H1 (cell line): ENCODE results near the gene C5AR1. TPM values are rescaled to one million over a fixed set of nuclear protein-coding genes. Genes with fewer than 3 reads are reported as not detected.

Experiments
- CBX8 ChIP-seq: fragments of 300-800, 300-1000 bp; sonication (generic); IDR thresholded peaks from 2 replicates; pipeline ENCODE4 v1.7.1; 2016; ENCODE audit warnings: low read depth, low read length, borderline replicate concordance
- CHD1 ChIP-seq: IDR thresholded peaks from 2 replicates; pipeline ENCODE4 v1.6.1; 2012; ENCODE audit warnings: low read depth, low read length, improper control_type of control experiment
- EZH2 ChIP-seq: fragments of 200-600 bp; sonication (generic); IDR thresholded peaks from 2 replicates; pipeline ENCODE4 v1.7.1; 2012; ENCODE audit warnings: low read depth, mild to moderate bottlenecking, moderate library complexity, low read length, inconsistent platforms; ENCODE audit not compliant: severe bottlenecking
- MAFK ChIP-seq: IDR thresholded peaks from 2 replicates; pipeline ENCODE4 v1.6.1; 2012; ENCODE audit warnings: low read depth, mild to moderate bottlenecking, improper control_type of control experiment, low read length
- MAX ChIP-seq: IDR thresholded peaks from 2 replicates; pipeline ENCODE4 v1.6.1; 2012; ENCODE audit warnings: inconsistent platforms
- POLR2AphosphoS5 ChIP-seq: IDR thresholded peaks from 2 replicates; pipeline ENCODE4 v1.6.1; 2011; ENCODE audit warnings: low read depth, low read length
- polyA plus RNA-seq, 7 experiments: library from polyadenylated mRNA; depleted of rRNA in 3 of 7; stranded (reverse) in 5 of 7; unstranded in 2 of 7; fragments of >200 nt in 5 of 7; fragments of 200-250 nt in 2 of 7; gene quantifications; 1 replicate in 5 of 7; 2 replicates in 1 of 7; 4 replicates in 1 of 7; pipeline versions ENCODE4 v1.2.1 to v1.2.3, GENCODE V29; 2011 to 2013; ENCODE audit warnings: missing spikeins in 2 of 7, mixed read lengths in 2 of 7
- total RNA-seq: library from RNA; stranded (reverse); fragmentation: NEBNext Ultra II Directional; extraction: Animal tissue kit (Norgen Biotek cat#: 25700); gene quantifications from 2 replicates; pipeline ENCODE4 v1.2.1, GENCODE V29; 2021

Gene C5AR1
- total and polyA plus RNA-seq, 2 of the 8 experiments (the other 6 are each of a cell fraction or from before 2014, with no cell fraction given): 0.20 TPM; not detected in 1

- no peak for TF ChIP-seq POLR2AphosphoS5
- TF ChIP-seq EZH2: no peak
- TF ChIP-seq CHD1: no peak
- no peak for TF ChIP-seq MAFK
- no peak for TF ChIP-seq MAX
- no peak for TF ChIP-seq CBX8
- TF ChIP-seq, all 59 proteins: peak for 0
These were observed 6.9 kb downstream of the C5AR1 start (continued) for GRCh38 chr19:47316513-47316912.
